MG63 (cell line): ENCODE measurements around the gene SORCS2. TPM values are rescaled to one million over a fixed set of nuclear protein-coding genes. Genes with fewer than 3 reads are reported as not detected.

Experiments
- DNase-seq: peaks from one replicate; pipeline ENCODE4 v3.0.0-alpha.2; 2020
- H3K27me3 ChIP-seq: fragments of 250-450 bp; sonication (Bioruptor Pico); 2 replicates; pipeline ENCODE4 v1.5.1; 2020; ENCODE audit warnings: mild to moderate bottlenecking, moderate library complexity
- H3K36me3 ChIP-seq: fragments of 250-450 bp; sonication (Bioruptor Pico); 2 replicates; pipeline ENCODE4 v1.5.1; 2020; ENCODE audit warnings: mild to moderate bottlenecking, moderate library complexity
- H3K4me3 ChIP-seq: fragments of 250-450 bp; sonication (Bioruptor Pico); 2 replicates; pipeline ENCODE4 v1.5.1; 2020; ENCODE audit warnings: mild to moderate bottlenecking, moderate library complexity
- H3K9me3 ChIP-seq: fragments of 250-450 bp; sonication (Bioruptor Pico); 2 replicates; pipeline ENCODE4 v1.5.1; 2020; ENCODE audit warnings: mild to moderate bottlenecking, moderate library complexity
- total RNA-seq: library from RNA; depleted of rRNA; stranded (reverse); fragments of >200 nt; shearing (Covaris generic); gene quantifications from 2 replicates; pipeline ENCODE4 v1.2.3, GENCODE V29; 2014; ENCODE audit warnings: low replicate concordance

Gene SORCS2
- total RNA-seq, 1 experiment from 2014 or later, result 1.5 TPM

DNA sequence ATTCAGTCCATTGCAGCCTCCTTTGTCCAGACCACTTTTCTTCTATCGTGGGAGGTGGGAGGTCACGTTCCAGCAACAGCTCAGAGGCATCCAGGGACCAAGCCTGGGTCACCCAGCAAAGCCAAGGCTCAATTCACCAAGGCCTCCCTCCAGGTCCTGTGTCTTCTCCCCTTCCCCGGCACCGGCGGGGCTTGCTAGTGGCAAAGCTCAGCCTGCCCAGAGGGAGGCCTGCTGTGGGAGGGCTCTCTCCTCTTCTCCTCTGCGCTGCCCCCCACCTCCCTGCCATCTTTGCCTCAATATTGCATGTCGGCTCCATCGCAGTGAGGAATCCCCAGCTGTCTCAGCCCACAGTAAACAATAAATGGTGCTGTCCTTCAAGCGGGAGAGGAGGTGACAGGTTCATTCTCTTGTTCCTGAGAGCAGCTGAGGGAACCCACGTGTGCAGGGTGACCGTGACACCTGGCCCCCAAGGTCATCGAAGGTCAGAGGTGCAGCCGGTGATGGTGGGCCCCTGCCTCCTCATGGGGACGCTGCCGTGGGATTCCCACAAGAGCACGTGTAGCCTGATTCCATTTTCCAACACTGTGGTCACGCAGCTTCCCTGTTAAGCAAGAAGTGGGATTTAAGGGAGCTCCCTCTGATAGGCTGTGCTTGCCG is 353.9 kb downstream of the SORCS2 start:
- Histone ChIP-seq H3K4me3 (no peak overlapping the region), H3K27me3 (no peaks in the 10 kb centered on the region), H3K9me3 (no peaks in the 10 kb centered on the region), H3K36me3 (no peaks in the 10 kb centered on the region)
- no peak for DNase-seq

DNA sequence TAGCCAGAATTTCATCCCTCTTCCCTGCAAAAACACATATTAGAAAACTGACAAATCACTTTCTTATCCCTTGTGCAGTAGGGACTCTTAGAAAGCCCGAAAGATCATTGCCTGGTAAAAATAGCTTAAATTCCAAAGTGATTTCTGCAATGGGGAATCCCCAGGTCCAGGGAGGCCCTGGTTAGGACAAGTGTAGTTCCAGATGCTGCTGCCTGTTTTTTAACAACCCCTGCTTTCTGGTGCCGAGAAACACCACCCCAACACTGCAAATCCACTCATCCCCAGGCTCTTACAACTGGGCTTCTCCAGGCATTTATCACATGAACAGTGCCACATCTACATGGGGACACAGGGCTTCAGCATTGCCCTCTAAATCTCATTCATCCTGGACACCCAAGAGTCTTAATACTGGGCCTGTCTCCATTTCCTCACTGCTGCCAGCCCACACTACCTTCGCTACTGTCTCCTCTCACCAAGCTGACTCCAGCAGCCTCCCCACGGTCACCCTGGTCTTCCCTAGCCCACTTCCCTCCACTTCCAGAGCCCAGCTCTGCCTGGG is 354.6 kb downstream of the SORCS2 start:
- Histone ChIP-seq H3K4me3 (no peak overlapping the region), H3K27me3 (no peaks in the 10 kb centered on the region), H3K9me3 (no peaks in the 10 kb centered on the region), H3K36me3 (no peaks in the 10 kb centered on the region)
- no peak for DNase-seq

DNA sequence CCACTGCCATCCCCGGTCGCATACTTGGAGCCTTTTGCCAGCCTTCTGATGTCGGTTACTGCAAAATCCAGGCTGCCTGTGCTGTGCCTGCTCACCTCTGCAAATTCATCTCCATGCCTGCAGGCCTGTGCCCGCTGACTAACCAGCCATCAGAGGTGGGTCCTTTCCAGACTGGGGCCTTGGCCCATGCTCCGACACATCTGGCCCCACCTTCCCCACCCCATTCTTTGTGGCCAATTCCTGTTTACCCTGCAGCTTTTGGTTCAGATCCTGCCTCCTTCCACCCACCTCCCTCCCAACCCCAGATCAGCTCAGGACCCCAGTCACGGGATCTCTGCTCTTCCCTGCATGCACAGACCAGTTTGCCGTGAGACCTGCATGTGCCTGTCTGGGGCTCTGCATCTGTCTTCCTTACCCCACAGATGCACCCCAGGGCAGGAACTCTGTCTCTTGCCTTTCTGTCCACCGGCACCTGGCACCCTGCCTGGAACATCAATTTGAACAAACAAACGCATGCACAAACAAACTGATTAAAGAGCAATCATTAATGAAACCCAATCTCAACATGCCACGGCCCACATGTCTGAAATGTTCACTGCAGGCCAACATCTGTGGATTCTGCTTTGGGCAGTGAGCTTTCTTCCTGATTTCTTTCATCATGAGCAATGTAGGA is 355.2 kb downstream of the SORCS2 start:
- H3K4me3 ChIP-seq, result no peak overlapping the region
- no peaks in the 10 kb centered on the region for H3K9me3 ChIP-seq
- no peaks in the 10 kb centered on the region for H3K27me3 ChIP-seq
- H3K36me3 ChIP-seq, result no peaks in the 10 kb centered on the region
- DNase-seq, result peak; percentile 14

DNA sequence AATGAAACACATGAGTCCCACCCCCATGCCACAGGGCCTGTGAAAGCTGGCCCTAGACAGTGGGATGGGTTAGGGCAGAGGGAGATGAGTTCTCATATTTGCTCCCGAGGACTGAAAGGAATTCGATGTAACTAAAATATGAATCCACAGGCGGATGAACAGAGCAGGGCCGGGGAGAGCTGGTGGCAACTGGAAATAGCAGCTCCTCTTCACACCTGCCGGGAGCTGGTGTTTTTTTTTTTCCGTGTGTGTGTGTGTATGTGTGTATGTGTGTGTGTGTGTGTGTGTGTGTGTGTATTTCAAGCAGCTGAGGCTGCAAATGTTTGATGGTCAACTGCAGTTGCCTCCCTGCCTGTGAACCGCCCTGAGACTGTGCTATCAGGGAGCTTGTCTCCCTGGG is 357.5 kb downstream of the SORCS2 start:
- Histone ChIP-seq H3K27me3 (no peaks in the 10 kb centered on the region), H3K9me3 (peaks cover 2% of the 10 kb centered on the region; the same call in 1 of the 2 replicates), H3K36me3 (no peaks in the 10 kb centered on the region), H3K4me3 (no peak overlapping the region)
- no peak for DNase-seq

DNA sequence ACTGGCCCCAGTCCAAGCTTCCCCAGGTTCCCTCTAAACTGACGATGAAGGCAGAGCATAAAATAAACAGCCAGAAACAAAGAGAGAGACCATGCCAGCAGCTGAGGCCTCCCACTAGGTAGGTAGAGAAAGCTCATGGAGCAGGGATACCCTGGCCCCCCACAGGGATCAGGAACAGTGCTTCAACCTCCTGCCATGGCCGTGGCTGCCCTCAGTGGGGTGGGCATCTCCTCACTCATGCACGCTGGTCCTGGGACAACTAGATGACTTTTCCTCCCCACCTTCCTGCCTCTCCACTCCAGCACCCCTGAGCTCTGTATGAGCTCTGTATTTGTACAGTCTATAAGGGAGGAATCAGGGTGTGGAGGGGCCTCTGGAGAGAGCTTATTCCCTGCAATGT is 360.1 kb downstream of the SORCS2 start:
- no peak for DNase-seq
- Histone ChIP-seq H3K9me3 (peaks cover 2% of the 10 kb centered on the region; the same call in 1 of the 2 replicates), H3K27me3 (no peaks in the 10 kb centered on the region), H3K4me3 (no peak overlapping the region), H3K36me3 (no peaks in the 10 kb centered on the region)

DNA sequence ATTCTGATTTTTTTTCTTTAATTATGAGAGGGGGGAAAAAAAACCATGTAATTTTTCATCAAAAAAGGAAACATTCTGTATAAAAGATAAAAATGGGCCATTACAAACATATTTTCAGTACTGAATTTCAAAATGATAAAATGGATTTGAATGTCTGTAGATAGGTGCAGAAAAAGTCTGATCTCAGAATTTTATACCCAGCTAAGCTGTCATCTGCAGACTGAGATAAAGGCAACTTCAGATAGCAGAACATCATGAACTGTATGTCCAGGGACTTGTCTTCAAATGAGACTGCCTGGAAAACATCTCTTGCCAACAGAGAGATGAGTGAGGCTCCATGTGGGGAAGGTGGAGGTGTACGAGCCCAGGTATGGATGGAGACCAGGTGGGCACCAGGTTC is 360.9 kb downstream of the SORCS2 start:
- Histone ChIP-seq H3K9me3 (peaks cover 2% of the 10 kb centered on the region; the same call in 1 of the 2 replicates), H3K36me3 (no peaks in the 10 kb centered on the region), H3K27me3 (no peaks in the 10 kb centered on the region), H3K4me3 (no peak overlapping the region)
- DNase-seq, result no peak

DNA sequence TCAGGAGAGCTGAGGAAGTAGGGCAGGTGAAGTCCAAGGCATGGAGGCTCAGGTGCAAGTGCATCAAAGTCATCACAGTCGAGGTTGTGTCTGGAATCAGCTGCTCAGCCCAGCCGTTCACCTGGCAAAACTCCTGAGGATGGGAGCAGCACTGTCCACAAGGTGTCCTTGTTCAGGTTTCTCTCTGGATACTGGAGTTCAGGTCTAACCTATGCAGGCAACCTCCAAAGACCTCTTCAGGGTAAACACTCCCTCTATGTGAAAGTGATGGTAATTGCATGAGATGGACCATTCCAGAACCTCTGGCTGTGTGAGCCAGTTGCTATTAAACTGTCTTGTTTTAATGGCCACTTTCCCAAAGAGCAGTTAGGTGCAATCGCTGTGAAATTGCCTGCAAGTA is 362.6 kb downstream of the SORCS2 start:
- peaks cover 2% of the 10 kb centered on the region; the same call in 1 of the 2 replicates for H3K9me3 ChIP-seq
- no peak overlapping the region for H3K4me3 ChIP-seq
- no peaks in the 10 kb centered on the region for H3K27me3 ChIP-seq
- DNase-seq, result no peak
- H3K36me3 ChIP-seq, result no peaks in the 10 kb centered on the region

DNA sequence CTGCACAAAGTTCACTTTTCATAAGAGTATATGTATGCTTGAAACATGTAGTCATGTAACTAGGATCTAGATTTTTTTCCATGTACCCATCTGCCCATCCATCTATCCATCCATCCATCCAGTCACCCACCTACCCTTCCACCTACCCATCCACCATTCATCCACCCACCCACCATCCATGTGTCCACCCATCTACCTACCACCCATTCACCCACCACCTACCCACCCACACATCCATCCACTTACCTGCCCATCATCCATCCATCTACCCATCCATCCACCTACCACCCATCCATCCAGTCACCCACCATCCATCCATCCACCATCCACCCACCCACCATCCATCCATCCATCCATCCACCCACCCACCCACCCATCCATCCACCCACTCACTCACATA is 364.2 kb downstream of the SORCS2 start:
- no peaks in the 10 kb centered on the region for H3K36me3 ChIP-seq
- no peaks in the 10 kb centered on the region for H3K27me3 ChIP-seq
- no peak overlapping the region for H3K4me3 ChIP-seq
- peaks cover 2% of the 10 kb centered on the region; the same call in 1 of the 2 replicates for H3K9me3 ChIP-seq
- DNase-seq, result no peak

DNA sequence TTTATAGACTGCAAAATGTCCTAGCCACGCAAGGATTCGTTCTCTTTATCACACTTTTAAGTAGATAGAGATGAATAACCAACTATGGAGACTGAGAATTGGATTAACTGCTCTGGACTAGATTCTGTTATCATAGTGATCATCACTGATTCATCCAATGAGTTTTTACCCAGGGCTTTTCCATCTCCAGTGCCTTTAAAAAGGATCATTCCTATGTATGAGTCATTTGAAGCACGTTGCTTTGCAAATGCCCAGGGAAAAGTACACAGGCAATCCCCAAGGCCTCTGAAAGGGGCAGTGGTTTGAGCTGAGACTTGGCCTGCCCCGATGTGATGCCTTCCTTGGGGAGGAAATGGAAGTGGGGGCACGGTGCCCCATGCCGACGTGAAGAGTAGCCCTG is 365.1 kb downstream of the SORCS2 start:
- H3K4me3 ChIP-seq, result no peak overlapping the region
- H3K9me3 ChIP-seq, result peaks cover 2% of the 10 kb centered on the region; the same call in 1 of the 2 replicates
- H3K27me3 ChIP-seq, result no peaks in the 10 kb centered on the region
- peak; percentile 44 for DNase-seq
- H3K36me3 ChIP-seq, result no peaks in the 10 kb centered on the region

DNA sequence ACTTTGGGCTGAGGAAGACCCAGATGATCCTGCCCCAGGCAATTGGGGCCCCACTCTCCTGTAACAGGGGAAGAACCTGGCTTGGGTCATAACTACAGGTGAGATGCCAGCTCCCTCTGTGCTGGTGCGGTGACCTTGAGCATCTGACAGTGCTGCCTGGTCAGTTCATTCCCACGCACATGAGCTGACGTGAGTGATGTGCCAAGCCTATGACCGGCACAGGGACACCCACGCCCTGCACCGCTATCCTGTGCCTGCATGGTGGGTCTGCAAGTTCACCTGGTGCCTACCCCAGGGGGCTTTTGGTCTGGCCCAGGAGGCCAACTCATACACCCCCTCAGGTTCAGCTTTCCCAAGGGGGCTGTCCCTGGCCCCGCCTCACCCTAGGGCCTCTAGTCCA is 366.1 kb downstream of the SORCS2 start:
- no peaks in the 10 kb centered on the region for H3K27me3 ChIP-seq
- DNase-seq, result no peak
- H3K4me3 ChIP-seq, result no peak overlapping the region
- H3K36me3 ChIP-seq, result no peaks in the 10 kb centered on the region
- H3K9me3 ChIP-seq, result no peaks in the 10 kb centered on the region

DNA sequence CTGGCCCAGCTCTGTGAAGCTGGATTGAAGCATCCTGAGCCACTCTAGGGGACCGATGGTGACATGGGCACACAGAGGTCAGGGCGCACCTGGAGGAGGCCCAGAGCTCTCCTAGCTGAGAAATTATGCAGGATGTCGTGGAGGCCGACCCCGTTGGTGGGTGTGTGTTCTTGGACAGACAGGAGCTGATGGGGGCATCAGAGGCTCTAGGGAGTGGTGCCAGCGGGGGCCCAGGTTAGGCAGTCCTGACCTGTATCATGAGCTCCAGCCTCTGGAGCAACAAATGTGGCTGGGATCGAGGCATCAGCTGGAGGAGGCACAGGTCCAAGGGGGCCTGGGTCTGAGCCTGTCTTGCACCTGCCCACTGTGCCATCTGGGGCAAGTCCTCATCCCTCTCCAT is 367.0 kb downstream of the SORCS2 start:
- Histone ChIP-seq H3K4me3 (no peak overlapping the region), H3K36me3 (no peaks in the 10 kb centered on the region), H3K27me3 (no peaks in the 10 kb centered on the region), H3K9me3 (no peaks in the 10 kb centered on the region)
- no peak for DNase-seq

DNA sequence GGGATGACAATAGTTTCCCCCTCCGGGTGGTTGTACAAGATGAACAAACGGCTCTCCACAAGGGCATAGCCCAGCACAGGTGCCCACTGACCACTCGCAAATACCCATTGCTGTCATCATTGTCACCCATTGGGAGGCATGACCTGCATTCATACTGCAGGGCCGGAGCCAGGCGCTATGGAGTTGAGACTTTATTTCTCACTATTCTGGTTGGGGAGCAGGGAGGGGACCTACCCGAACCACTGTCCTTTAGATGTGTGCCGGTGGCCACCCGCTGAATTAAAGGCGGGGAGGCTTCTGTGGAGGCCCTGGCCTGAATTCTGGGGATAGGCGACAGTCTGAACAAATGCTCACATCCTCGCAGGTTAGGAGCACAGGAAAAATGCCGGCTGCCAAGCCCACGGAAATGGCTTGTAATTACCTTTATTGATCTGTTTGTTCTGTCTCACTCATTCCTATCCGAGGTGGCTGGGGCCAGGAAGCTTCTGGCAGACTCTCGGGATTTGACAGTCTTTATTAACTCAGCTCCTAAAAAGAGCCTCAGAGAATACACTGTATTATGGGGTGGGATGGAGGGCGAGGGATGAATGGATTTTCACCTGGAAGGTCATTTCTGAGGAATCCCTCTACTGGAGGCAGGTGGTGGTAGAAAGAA is 367.5 kb downstream of the SORCS2 start:
- Histone ChIP-seq H3K36me3 (no peaks in the 10 kb centered on the region), H3K4me3 (no peak overlapping the region), H3K9me3 (no peaks in the 10 kb centered on the region), H3K27me3 (no peaks in the 10 kb centered on the region)
- no peak for DNase-seq

DNA sequence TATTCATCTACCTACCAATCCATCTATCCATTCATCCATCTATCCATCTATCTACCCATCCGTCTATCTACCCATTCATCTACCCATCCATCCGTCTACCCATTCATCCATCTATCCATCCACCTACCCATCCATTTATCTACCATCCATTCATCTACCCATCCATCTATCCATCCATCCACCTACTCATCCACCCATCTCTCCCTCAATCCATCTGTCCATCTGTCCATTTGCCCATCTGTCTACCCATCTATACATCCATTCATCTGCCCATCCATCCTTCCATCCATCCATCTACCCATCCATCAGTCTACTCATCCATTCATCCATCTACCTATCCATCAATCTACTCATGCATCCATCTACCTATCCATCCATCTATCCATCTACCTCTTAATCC is 369.2 kb downstream of the SORCS2 start:
- Histone ChIP-seq H3K9me3 (no peaks in the 10 kb centered on the region), H3K36me3 (no peaks in the 10 kb centered on the region), H3K27me3 (no peaks in the 10 kb centered on the region), H3K4me3 (no peak overlapping the region)
- no peak for DNase-seq

DNA sequence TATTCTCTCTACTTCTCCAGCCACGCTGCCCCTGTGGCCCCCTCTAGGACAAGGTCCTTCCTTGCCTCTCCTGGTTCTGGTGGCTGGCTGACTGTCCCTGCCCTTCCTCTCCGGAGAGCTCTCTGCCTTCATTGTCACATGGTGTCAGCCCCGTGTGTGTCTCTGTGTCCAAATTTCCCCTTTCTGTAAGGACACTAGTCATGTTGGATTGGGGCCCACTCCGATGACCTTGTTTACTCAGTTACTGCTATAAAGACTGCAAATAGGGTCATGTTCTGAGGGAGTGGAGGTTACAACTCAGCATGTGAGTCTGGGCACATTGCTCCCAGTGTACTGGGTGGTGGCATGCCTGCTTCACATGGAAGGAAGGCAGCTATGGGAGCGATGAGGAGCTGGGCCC is 371.9 kb downstream of the SORCS2 start:
- Histone ChIP-seq H3K36me3 (no peaks in the 10 kb centered on the region), H3K4me3 (no peak overlapping the region), H3K9me3 (no peaks in the 10 kb centered on the region), H3K27me3 (no peaks in the 10 kb centered on the region)
- no peak for DNase-seq

DNA sequence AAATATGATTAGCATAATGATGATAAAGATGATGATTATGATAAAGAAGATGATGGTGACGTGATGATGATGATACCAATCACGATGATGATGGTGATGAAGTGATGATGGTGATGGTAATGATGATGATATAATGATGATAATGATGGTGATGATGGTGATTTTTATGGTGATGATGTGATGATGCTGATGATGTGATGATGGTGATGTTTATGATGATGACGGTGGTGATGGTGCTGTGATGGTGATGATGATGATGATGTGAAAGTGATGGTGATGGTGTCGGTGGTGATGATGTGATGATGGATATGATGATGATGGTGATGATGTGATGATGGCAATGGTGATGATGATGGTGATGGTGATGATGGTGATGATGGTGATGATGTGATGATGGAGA is 373.1 kb downstream of the SORCS2 start:
- no peak for DNase-seq
- no peaks in the 10 kb centered on the region for H3K36me3 ChIP-seq
- no peaks in the 10 kb centered on the region for H3K27me3 ChIP-seq
- H3K9me3 ChIP-seq, result no peaks in the 10 kb centered on the region
- H3K4me3 ChIP-seq, result no peak overlapping the region

DNA sequence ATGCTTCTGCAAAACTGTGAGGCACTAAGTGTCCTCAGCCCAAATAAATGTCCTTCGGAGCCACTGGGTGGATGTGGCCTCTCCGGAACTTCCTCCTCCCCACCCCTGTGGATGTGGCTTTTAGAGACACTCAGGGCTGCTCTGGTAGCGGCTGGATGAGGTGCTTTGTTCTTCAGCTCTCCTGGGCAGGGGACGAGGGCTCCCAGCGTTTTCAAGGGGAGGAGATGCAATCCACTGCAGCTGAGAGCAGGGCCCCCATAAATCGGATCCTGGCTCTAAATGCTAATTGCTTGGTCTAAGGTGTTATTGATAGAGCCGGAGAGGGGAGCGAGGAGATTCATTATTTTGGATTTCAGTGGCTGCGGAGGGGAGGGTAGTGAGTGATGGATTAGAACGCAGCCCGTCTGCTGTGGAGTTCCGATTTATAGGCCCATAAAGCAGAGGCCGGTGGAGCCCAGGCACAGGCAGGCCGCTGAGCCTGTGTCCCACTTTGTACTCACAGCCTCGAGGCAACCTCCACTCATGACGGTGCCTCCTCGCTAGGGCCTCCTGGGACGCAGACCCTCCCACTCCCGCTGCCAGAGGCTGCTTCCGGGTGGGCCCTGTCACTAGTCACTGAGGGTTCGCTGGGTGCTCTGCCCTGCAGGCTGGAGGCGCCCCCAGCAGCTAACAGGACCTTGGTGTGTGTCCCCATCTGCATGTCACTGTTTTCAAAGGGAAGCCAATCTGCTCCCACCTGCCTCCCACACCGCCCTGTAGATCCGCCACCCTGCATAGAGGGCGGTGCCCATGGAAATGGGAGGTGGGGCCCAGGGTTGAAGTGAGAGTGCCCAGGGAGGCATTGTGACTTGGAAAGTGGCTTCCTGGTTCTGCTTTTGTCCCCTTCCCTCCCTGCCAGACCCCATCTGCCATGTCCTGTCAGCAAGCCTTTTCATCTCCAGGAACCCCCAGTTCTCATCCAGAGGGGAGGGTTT is 377.8 kb downstream of the SORCS2 start:
- Histone ChIP-seq H3K27me3 (no peaks in the 10 kb centered on the region), H3K36me3 (no peaks in the 10 kb centered on the region), H3K9me3 (no peaks in the 10 kb centered on the region), H3K4me3 (no peak overlapping the region)
- DNase-seq, result no peak
